SKM-1 (cell line): ENCODE measurements around the gene EAF2.
"Not testable (repeated sequence)": the region's sequence is repeated elsewhere in the genome, so short reads cannot be mapped to it uniquely, and the experiment has no call there.

Experiments used
- DNase-seq: peaks from one replicate; lab custom pipeline; 2025; ENCODE audit not compliant: unreplicated experiment; lab: John Stamatoyannopoulos, UW

Gene EAF2

DNA sequence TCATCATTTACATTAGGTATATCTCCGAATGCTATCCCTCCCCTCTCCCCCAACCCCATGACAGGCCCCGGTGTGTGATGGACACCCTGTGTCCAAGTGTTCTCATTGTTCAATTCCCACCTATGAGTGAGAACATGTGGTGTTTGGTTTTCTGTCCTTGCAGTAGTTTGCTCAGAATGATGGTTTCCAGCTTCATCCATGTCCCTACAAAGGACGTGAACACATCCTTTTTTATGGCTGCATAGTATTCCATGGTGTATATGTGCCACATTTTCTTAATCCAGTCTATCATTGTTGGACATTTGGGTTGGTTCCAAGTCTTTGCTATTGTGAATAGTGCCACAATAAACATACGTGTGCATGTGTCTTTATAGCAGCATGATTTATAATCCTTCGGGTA, 22.8 kb downstream of the EAF2 start:
- not testable (repeated sequence) for DNase-seq

DNA sequence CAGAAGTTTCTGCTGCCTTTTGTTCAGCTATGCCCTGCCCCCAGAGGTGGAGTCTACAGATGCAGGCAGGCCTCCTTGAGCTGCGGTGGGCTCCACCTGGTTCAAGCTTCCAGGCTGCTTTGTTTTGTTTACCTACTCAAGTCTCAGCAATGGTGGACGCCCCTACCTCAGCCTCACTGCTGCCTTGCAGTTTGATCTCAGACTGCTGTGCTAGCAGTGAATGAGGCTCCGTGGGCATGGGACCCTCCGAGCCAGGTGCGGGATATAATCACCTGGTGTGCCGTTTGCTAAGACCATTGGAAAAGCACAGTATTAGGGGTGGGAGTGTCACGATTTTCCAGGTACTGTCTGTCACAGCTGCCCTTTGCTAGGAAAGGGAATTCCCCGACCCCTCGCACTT, 28.2 kb downstream of the EAF2 start:
- DNase-seq, result not testable (repeated sequence)

DNA sequence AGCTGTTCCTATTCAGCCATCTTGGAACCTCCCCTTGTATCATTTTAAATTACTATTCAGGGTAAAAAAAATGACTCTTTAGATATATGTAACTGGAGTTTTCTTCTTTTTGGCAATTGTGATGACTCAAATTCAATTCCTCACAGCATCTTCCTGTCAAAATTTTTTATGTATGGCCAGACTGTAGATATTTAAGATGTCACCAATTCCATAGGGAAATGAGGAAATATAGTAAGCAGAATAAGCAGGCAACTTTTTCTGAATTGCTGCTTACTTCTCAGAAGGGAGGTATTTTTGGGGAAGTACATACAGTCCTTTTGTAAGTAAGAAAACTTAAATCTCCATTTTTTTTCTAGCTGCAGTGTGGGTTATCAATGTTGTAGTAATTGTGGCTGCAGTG, 28.8 kb downstream of the EAF2 start:
- no peak for DNase-seq

DNA sequence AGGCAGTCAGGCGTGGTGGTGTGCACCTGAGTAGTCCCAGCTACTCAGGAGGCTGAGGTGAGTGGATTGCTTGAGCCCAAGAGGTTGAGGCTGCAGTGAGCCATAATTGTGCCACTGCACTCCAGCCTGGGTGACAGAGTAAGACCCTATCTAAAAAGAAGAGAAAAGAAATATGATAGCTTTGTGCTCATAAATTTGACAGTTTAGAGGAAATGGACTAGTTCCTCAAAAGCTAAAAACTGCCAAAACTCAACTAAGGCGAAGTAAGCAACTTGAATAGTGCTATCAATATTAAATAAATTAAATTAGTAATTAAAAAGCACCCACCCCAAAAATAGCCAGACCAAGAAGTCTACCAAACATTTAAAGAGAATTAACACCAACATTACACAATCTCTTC, 34.7 kb downstream of the EAF2 start:
- DNase-seq, result no peak

DNA sequence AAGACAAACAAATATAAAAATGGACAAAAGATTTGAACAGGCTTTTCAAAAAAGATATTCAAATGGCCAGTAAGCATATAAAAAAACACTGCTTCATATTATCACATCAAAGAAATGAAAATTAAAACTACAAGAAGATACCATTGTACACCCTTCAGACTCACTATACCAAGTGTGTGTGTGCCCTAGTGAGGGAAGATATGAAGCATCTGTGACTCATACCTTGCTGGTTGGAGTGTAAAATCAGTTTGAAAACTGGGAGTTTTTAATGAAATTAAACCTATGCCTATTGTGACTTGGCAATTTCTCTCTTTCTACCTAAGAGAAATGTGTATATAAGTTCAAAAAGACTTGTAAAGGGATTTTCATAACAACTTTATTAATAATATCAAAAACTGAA, 35.7 kb downstream of the EAF2 start:
- DNase-seq, result no peak

DNA sequence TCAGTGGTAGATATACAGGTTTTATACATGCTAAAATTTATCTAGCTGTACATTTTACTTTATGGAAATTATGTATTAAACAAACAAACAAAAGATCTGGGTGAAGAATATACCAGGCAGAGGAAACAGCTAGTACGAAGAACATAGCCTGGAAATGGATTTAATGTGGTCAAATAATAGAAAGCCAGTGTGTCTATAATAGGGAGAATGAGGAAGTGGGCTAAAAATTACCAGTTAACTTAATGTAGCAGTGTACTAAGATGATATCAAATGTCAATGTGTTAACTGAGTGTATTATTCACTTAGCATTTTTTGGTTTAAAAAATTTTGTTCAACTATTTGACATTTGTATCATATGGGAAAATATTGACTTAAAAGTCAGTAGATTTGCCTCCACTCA, 36.4 kb downstream of the EAF2 start:
- no peak for DNase-seq

DNA sequence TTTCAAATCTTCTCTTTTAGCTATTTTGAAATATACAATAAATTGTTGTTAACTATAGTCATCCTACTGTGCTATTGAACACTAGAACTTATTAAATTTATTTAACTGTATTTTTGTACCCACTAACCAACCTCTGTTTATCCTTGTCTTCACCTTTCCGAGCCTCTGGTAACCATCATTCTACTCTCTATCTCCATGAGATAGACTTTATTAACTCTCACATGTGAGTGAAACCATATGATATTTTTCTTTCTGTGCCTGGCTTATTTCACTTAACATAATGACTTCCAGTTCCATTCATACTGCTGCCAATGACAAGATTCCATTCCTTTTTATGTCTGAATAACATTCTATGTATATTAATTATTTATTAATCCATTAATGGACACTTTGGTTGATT, 43.4 kb downstream of the EAF2 start:
- DNase-seq, result no peak

DNA sequence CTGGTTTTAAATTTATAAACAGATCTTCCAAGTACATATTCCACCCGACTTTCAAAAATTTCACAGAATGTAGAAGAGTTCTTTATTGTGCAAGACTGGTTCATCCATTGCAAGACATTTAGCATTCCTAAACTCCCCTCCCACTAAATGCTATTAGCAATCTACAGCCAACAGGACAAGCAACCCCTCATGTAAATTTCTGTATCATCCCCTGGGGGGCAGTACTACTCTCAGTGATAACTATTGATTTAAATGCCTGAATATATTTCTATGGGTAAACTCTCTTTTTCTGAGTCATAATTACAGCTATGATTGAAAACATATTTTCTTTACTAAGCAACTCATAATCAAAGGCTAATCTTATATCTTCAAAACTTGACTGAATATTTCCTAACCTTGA, 48.5 kb downstream of the EAF2 start:
- no peak for DNase-seq

DNA sequence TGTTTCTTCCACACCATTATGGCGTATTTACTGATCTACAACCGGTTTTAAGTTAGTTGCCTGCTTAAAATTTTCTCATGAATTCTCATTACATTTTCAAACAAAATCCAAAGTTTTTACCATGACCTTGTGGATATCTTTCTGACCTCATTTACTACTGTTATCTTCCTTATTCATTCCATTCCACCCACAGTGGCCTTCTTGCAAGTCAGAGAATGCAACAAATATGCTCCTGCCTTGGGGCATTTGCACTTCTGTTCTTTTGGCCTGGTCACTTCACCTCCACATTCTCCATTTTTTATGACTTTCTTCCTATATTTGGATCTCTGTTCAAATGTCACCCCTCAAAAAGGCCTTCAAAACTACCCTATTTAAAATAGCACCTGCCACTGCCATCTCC, 50.4 kb downstream of the EAF2 start:
- no peak for DNase-seq

DNA sequence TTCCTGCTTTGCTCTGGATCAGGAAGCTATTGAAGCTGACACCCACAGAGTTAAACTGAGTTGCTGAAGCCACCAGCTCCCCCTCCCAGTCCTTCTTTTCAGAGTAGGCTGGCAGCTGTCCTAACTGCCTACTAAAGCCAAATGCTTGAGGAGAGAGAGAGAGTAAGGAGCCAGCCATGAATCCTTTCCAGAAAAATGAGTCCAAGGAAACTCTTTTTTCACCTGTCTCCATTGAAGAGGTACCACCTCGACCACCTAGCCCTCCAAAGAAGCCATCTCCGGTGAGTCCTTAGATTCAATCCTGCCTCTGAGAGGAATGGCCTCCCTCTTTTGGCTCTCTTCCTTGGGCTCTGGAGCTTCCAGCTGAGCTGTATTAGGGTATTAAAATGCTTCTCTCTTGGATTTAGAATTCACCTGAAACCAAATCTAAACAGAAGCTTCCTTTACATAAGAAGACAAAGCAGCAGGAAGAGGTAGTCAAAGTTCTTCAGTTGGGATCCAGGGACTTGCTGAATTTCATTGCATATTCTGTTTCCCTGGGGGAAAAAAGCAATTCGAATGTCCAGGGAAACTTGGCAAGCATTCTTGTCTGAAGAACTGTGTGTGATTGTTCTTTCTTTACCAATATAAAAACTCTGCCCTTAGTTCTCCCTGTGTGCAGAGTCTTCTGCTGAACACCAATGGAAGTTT, 59.4 kb downstream of the EAF2 start, which contains the start of gene SLC15A2:
Gene SLC15A2, plus strand, starts transcription at position 101 of the 690 bp plus-strand sequence. Its CDS starts 76 bp downstream, at position 177.
- DNase-seq, result no peak

DNA sequence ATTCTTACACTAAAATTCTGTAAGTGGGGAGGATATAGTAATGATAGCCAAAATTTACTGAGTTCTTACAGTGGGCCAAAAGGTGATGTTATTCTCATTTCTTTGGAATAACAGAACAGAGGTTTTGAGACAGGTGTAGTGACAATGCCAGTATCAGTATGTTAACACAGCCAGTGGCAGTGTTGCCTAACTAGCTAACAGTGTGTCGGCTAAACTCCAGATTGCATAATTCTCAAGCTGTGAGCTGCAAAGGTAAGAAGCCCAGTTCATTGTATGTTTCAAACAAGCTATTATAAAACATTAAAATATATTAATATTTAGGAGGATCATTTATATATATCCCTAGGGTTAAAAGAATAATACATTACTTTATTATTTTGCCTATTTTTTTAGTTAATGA, 60.1 kb downstream of the EAF2 start:
- no peak for DNase-seq

DNA sequence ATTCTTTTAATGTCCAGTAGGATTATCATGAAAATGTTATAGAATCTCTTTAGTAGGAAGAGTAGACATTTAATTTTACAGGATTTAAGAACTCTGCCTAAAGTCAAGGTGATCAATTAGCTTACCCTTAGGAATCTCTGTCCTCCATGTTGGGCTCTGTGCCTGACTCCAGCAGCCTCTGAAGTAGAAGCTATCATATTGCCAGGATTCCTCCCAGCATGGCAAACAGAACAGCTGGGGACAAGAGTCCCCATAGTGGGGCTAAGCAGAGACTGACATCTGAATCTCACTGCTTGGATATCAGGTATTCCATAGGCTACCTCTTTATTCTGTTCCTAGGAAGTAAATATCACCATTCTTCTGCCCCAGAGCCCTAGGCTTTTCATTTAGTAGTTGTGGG, 60.7 kb downstream of the EAF2 start:
- DNase-seq, result no peak

DNA sequence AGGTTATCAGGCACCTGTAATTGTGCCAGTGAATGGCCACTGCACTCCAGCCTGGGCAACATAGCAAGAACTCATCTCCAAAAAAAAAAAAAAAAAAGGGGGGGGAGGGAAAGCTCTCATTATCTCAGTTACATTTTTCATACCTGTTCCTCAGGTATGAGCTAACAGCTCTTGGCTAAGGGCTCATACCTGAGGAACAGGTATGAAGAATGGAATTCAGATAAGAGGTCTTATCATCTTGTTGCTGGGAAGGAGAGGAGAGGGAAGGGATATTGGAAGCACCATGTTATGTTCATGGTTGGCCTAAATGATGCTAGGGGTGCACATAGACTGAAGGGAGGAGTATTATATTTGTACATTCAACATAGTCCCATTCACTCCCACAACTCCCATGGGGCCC, 61.8 kb downstream of the EAF2 start:
- DNase-seq, result no peak

DNA sequence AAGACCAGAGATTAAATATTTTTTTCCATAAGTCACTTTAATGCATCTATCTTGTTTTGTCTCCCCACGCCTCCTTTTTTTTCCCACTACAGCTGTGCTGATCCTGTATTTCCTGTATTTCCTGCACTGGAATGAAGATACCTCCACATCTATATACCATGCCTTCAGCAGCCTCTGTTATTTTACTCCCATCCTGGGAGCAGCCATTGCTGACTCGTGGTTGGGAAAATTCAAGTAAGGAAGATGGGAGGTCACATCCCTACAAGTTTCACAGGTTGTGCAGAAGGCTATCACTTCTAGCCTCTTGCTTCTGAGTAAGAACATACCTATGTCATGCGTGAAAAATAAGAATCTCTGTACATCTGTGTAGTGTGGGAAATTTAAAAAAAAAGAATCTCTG, 62.3 kb downstream of the EAF2 start:
- DNase-seq, result no peak

DNA sequence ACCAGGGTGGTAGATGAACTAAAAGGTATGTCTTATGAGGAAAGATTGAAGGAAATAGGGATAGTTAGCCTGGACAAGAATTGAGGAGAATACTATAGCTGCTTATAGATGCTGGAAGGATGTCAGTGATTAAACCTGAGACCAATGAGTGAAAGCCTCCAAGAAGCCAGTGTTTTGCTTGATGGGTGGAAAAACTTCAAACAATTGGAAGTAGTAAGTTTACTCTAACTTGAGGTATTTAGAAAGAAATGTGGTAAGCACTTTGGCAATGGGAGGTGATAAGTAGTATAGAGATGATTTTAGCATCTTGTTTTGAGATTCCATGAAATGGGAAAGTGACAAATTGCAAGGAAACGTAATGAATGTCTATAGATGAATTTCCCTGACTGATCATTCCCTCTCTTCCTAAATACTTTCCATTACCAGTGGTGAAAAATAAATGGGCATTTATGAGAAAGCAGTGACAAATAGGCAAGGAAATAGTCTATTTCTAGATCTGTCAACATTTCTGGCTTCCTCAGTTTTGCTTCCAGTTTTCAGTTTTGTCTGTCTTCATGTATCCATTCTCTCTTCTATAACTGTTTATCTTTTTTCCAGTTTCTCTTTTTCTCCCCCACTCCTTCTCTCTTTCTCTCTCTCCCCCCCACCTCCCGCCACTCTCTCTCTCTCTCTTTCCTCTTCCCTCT, 78.4 kb downstream of the EAF2 start:
- DNase-seq, result no peak

DNA sequence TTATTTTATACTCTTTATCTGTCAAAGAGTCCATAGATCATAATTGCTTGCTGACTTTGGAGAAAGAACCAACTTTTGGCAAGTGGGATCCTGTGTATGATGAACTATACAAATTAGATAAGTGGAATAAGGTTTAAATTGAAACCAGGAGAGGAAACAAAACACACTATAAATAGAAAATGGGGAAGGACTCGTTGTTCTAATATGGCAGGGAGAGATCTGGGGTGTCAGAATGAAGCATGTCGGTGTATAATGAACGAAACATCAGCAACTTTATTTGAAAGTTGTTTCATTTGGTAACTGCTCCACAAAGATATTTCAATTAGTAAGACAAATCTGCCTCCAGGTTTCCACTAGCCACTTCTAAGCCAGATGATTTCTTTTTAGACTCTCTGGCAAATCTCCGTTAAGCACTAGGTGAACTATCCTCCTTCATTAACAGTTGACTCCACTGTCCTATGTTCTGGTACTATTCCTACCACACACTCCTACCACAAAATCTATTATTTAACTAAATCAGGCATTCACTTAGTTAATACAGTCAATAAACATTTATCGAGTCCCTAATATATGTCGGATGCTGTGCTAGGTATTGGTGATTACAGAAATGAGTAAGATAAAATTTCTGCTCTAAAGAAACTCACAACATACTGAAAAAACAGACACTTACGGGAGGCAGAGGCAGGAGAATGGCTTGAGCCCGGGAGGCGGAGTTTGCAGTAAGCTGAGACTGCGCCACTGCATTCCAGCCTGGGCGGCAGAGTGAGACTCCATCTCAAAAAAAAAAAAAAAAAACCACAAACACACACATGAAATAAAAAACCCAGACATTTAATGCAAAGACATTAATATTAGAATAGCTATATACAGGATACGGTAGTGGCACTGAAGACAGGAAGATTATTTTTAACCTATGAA, 79.3 kb downstream of the EAF2 start:
- DNase-seq, result no peak

DNA sequence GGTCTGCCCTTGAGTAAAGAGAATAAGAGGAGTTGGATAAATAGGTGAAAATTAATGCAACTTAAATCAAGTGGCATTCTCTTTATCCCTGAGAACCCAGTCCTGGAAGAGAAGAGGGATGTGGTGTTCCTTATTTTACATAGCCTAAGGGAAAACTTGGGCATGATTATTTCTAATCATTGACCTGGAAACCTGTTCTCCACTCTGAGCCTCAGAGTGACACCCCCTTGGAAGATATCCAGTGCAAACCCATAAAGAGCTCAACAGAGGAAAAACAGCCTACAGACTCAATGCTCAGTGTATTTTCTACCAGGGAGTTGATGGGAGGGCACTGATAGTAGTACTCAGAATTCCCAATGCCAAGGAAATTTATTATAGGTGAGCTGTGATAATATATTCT, 81.2 kb downstream of the EAF2 start:
- no peak for DNase-seq

DNA sequence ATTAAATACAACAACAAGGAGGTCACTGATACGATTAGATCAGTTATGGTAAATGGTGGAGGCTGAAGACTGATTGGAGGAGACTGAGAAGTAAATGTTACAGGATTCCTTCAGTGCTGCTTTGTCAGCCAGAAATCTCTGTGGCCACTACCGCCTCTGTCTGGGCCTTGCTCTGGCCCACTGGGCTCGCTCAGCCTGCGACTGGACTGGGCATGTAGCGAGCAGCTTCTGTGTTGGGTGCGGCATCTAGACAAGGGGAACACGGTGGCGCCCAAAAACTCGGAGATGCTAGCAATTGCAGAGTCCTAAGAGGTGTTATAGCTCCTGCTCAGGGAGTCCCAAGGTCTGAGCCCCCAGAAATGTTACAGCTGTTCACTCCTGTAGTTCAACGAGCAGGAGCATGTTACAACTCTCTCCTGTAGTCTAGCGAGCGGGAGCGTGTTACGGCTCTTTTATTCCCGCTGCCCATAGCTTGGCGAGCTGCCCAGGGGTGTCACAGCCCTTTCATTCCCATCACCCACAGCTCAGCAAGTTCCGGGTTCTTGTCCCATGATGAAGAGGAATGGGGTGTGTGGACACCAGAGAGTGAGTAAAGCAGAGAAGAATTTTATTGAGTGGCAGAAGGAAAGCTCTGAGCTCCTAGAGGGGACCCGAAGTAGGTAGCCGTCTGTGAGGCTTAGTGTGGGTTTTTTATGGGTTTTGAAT, 83.9 kb downstream of the EAF2 start:
- no peak for DNase-seq

DNA sequence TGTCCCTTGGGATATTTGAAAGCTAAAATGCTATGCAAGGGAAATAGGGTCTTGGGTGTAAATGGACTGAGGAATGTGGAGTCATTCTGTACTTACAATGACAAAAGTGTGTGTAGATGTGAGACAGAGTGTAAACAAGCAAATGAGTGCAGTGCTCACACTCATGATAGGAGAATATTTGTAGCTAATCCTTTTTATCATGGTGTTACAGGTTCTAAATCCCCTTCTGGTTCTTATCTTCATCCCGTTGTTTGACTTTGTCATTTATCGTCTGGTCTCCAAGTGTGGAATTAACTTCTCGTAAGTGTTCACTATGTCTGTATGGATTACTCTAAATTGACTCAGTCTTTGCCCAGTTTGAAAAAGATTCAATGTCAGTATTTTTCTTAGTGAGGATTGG, 89.7 kb downstream of the EAF2 start:
- DNase-seq, result no peak

DNA sequence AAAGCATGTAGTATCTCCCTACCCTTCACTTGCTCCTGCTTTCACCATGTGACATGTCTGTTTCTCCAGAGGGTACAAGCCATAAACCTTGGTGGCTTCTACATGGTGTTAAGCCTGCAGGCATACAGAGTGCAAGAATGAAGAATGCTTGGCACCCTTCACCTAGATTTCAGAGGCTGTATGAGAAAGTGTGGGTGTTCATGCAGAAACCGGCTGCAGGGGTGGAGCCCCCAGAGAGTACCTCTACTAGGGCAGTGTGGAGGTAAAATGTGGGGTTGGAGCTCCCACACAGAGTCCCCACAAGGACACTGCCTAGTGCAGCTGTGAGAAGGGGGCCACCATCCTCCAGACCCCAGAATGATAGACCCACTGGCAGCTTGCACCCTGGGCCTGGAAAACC, 91.4 kb downstream of the EAF2 start:
- DNase-seq, result no peak
